PFSK-1 (cell line): ENCODE data around the gene CEBPE.

ENCODE experiments used
- FOXP2 ChIP-seq: optimal IDR thresholded peaks from 2 replicates; pipeline ENCODE3; 2011; ENCODE audit warnings: borderline replicate concordance, control low read depth, inconsistent platforms; ENCODE audit not compliant: insufficient read depth; ENCODE audit errors: extremely low read length, extremely low read depth
- POLR2AphosphoS5 ChIP-seq: IDR thresholded peaks from 2 replicates; pipeline ENCODE4 v1.6.1; 2012; ENCODE audit warnings: low read depth, mild to moderate bottlenecking, control low read depth, low read length, moderate library complexity
- REST ChIP-seq, 2 experiments: IDR thresholded peaks; 2 replicates each; pipeline versions ENCODE4 v1.6.1 to v1.8.0; 2011 to 2012; ENCODE audit warnings: low read depth in 2 of 2, low read length in 2 of 2, control low read depth in 1 of 2, inconsistent platforms in 1 of 2, mild to moderate bottlenecking in 1 of 2, moderate library complexity in 1 of 2; ENCODE audit not compliant: insufficient read depth in 1 of 2
- SIN3A ChIP-seq: IDR thresholded peaks from 2 replicates; pipeline ENCODE4 v1.6.1; 2012; ENCODE audit warnings: mild to moderate bottlenecking, low read length, moderate library complexity, borderline replicate concordance; ENCODE audit not compliant: insufficient read depth
- TAF1 ChIP-seq: IDR thresholded peaks from 2 replicates; pipeline ENCODE4 v1.6.1; 2012; ENCODE audit warnings: low read length, control low read depth, borderline replicate concordance; ENCODE audit not compliant: insufficient read depth

GRCh38 chr14:23113431-23114119 lies 5.5 kb downstream of the CEBPE start:
- TF ChIP-seq POLR2AphosphoS5 (no peak), TAF1 (no peak), REST (IDR thresholded peaks at IDR 0.05; ENCODE audit: insufficient read depth in 1 of 2, low read depth in 2 of 2, low read length in 2 of 2) (no peak), SIN3A (no peak), FOXP2 (no peak)
